ENCODE results near the gene STXBP6. TPM values are rescaled to one million over a fixed set of nuclear protein-coding genes. Genes with fewer than 3 reads are reported as not detected.

STXBP6 gene
- total RNA-seq, 1 experiment from 2014 or later, result 6.4 TPM

DNA sequence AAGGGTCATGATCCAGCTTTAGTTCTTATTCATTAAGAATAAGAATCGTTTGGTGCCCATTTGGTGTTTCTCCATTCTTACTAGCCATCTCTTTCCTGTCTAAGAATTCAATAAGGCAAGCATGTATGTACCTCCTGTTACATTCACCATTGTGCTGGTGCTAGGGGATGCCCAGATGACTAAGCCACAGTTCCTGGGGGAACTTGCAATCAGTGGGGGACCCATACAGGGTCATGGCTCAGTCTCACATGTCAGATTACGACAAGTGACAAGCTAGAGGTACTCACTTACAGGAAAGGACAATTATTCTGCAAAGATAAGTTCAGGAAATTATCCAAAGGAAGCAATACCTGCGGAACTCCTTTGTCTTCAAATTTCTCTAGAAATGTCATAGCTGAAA is 125.4 kb downstream of the STXBP6 start:
- H3K27ac Mint-ChIP-seq (ENCODE audit: unreplicated experiment), result no peak overlapping the region
- peaks cover 13% of the 10 kb centered on the region for H3K4me1 Mint-ChIP-seq (ENCODE audit: low read depth, unreplicated experiment)
- no peaks in the 10 kb centered on the region for H3K9me3 Mint-ChIP-seq (ENCODE audit: low read depth, unreplicated experiment)
- TF ChIP-seq, protein P1, sequence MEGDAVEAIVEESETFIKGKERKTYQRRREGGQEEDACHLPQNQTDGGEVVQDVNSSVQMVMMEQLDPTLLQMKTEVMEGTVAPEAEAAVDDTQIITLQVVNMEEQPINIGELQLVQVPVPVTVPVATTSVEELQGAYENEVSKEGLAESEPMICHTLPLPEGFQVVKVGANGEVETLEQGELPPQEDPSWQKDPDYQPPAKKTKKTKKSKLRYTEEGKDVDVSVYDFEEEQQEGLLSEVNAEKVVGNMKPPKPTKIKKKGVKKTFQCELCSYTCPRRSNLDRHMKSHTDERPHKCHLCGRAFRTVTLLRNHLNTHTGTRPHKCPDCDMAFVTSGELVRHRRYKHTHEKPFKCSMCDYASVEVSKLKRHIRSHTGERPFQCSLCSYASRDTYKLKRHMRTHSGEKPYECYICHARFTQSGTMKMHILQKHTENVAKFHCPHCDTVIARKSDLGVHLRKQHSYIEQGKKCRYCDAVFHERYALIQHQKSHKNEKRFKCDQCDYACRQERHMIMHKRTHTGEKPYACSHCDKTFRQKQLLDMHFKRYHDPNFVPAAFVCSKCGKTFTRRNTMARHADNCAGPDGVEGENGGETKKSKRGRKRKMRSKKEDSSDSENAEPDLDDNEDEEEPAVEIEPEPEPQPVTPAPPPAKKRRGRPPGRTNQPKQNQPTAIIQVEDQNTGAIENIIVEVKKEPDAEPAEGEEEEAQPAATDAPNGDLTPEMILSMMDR (IDR thresholded peaks at IDR 0.05; ENCODE audit: unreplicated experiment), result no peak
- no peak for DNase-seq
- H3K4me3 Mint-ChIP-seq (ENCODE audit: low read depth, unreplicated experiment), result no peak overlapping the region
- H3K27me3 Mint-ChIP-seq (ENCODE audit: unreplicated experiment), result no peaks in the 10 kb centered on the region
- intact Hi-C loops (cut with micrococcal nuclease; ENCODE audit: unreplicated experiment), result no loop called here
- no peaks in the 10 kb centered on the region for H3K36me3 Mint-ChIP-seq (ENCODE audit: insufficient read depth, unreplicated experiment)
- CTCF ChIA-PET, result no interaction called here
- BruUV-seq (replicated peaks), result no TSS peak

DNA sequence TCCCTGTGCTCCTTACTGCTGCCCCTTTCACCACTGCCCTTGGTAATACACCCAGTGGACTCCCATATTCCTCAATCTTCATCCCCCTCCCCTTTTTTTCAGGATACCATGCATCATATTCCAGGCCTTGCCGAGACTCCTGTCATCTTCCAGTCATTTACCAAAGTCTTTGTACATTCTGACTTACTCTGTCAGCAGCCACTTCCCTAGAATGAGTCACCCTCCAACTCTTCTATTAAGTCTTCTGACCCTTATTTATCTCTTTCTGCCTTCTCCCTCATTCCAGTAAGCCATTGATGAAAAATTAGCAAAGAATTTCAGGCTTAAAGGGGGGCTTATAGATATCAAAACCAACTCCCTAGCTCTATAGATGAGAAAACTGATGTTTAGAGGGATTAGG is 128.0 kb downstream of the STXBP6 start:
- H3K4me1 Mint-ChIP-seq (ENCODE audit: low read depth, unreplicated experiment), result peaks cover 14% of the 10 kb centered on the region
- no peak overlapping the region for H3K4me3 Mint-ChIP-seq (ENCODE audit: low read depth, unreplicated experiment)
- no peaks in the 10 kb centered on the region for H3K36me3 Mint-ChIP-seq (ENCODE audit: insufficient read depth, unreplicated experiment)
- no peak for DNase-seq
- no TSS peak for BruUV-seq (replicated peaks)
- H3K27ac Mint-ChIP-seq (ENCODE audit: unreplicated experiment), result no peak overlapping the region
- TF ChIP-seq, protein P1 (IDR thresholded peaks at IDR 0.05; ENCODE audit: unreplicated experiment), result no peak
- H3K9me3 Mint-ChIP-seq (ENCODE audit: low read depth, unreplicated experiment), result no peaks in the 10 kb centered on the region
- CTCF ChIA-PET, result interaction anchor here (0.6 kb wide), 1 partner anchor 114 kb away, joined by 3 read pairs; no protein-coding TSS in a partner anchor
- intact Hi-C loops (cut with micrococcal nuclease; ENCODE audit: unreplicated experiment), result loop anchor here (1.0 kb wide), 1 partner anchor 10 kb away; no protein-coding TSS in a partner anchor
- H3K27me3 Mint-ChIP-seq (ENCODE audit: unreplicated experiment), result no peaks in the 10 kb centered on the region

DNA sequence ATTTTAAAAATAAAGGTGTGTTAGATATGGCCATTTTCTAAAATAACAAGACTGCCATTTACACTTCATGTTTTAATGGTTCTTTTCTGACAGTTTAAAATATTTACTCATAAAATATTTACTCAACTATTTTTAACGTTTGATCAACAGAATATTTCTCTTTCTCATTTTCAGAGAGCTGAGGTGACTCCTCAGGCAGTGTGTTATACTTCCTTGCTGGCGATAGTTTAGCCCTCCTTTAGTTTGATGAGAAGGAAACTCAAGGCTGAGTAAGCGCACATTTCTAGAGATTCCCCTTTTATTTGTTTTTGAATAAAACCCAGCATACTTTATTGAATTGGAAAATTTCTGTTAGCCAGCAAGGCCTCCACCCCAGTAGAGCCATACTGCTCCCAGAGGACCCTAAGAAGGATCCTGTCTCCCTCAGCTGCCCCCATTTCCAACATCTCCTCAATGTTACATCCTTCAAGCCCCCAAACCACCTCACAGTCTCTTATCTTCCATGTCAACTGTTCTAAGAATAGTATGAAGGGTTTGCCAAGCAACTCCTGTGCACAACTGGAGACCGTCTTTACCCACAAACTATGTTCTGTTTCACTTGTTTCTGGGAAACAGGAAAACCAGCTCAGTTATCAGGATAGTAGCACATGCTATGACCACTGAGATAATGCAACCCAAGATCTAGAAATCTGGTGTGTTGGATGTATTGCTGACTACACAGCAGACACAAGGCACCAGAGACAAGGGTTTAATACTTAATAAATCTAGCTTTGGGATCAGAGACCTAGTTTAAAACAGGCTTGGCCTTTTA is 129.5 kb downstream of the STXBP6 start:
- Mint-ChIP-seq H3K27ac (ENCODE audit: unreplicated experiment) (no peak overlapping the region), H3K4me1 (ENCODE audit: low read depth, unreplicated experiment) (peaks cover 28% of the 10 kb centered on the region), H3K4me3 (ENCODE audit: low read depth, unreplicated experiment) (no peak overlapping the region), H3K9me3 (ENCODE audit: low read depth, unreplicated experiment) (no peaks in the 10 kb centered on the region), H3K27me3 (ENCODE audit: unreplicated experiment) (no peaks in the 10 kb centered on the region), H3K36me3 (ENCODE audit: insufficient read depth, unreplicated experiment) (no peaks in the 10 kb centered on the region)
- TF ChIP-seq, protein P1 (IDR thresholded peaks at IDR 0.05; ENCODE audit: unreplicated experiment), result no peak
- CTCF ChIA-PET, result no interaction called here
- no TSS peak for BruUV-seq (replicated peaks)
- intact Hi-C loops (cut with micrococcal nuclease; ENCODE audit: unreplicated experiment), result no loop called here
- DNase-seq, result no peak

DNA sequence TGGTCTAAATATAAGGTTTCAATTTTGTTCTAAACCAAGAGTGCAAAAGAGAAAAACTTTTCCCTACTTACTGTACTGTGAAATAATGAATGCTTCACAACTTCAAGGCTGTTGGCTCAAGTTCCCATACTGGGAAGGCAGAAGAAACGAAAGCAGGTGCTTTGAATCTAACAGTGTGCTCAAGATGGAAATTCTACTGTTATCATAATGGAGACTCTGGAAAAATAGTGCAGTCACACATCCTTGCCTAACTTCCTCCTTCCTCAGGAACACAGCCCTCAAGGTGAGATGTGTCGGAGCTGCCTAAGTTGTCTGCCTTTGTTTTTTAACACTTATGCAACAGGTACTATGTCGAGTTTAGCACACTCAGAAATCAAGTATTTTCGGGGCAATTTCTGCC is 131.1 kb downstream of the STXBP6 start:
- BruUV-seq (replicated peaks), result no TSS peak
- intact Hi-C loops (cut with micrococcal nuclease; ENCODE audit: unreplicated experiment), result loop anchor here (5.0 kb wide), 1 partner anchor 102 kb away; no protein-coding TSS in a partner anchor
- CTCF ChIA-PET, result no interaction called here
- Mint-ChIP-seq H3K4me3 (ENCODE audit: low read depth, unreplicated experiment) (no peak overlapping the region), H3K27me3 (ENCODE audit: unreplicated experiment) (no peaks in the 10 kb centered on the region), H3K27ac (ENCODE audit: unreplicated experiment) (no peak overlapping the region), H3K36me3 (ENCODE audit: insufficient read depth, unreplicated experiment) (no peaks in the 10 kb centered on the region), H3K4me1 (ENCODE audit: low read depth, unreplicated experiment) (peaks cover 28% of the 10 kb centered on the region), H3K9me3 (ENCODE audit: low read depth, unreplicated experiment) (no peaks in the 10 kb centered on the region)
- DNase-seq, result no peak
- TF ChIP-seq, protein P1 (IDR thresholded peaks at IDR 0.05; ENCODE audit: unreplicated experiment), result no peak

All from Calu3 (cell line).